Neural cell (in vitro differentiated cells): ENCODE measurements around the gene SUMO1. TPM values are rescaled to one million over a fixed set of nuclear protein-coding genes. Genes with fewer than 3 reads are reported as not detected.

Source experiments
- H2AFZ ChIP-seq: fragments of 200-600, 300-800 bp; sonication (generic), shearing (Covaris generic); 2 replicates; pipeline ENCODE4 v1.6.0; 2014; ENCODE audit warnings: low read depth, mild to moderate bottlenecking, antibody characterized with exemption, low read length, moderate library complexity
- H3F3A ChIP-seq: fragments of 200-600 bp; shearing (Covaris generic); 2 replicates; pipeline ENCODE4 v1.6.1; 2016; ENCODE audit warnings: mild to moderate bottlenecking, moderate library complexity, mixed read lengths, antibody characterized with exemption, low read length; ENCODE audit not compliant: insufficient read depth, poor library complexity, severe bottlenecking
- H3K27ac ChIP-seq: fragments of 200-600, 300-800 bp; sonication (generic), shearing (Covaris generic); 2 replicates; pipeline ENCODE4 v1.5.1; 2014; ENCODE audit warnings: mild to moderate bottlenecking, low read length, moderate library complexity
- H3K27me3 ChIP-seq: fragments of 300-800, 200-600 bp; sonication (generic), shearing (Covaris generic); 2 replicates; pipeline ENCODE4 v1.6.0; 2014; ENCODE audit warnings: mild to moderate bottlenecking, low read depth, low read length, moderate library complexity; ENCODE audit not compliant: insufficient read depth
- H3K36me3 ChIP-seq: fragments of 300-800, 200-600 bp; sonication (generic), shearing (Covaris generic); 2 replicates; pipeline ENCODE4 v1.5.1; 2014; ENCODE audit warnings: mild to moderate bottlenecking, antibody characterized with exemption, low read length, moderate library complexity; ENCODE audit not compliant: insufficient read depth
- H3K4me2 ChIP-seq: fragments of 300-800, 200-600 bp; sonication (generic), shearing (Covaris generic); 2 replicates; pipeline ENCODE4 v1.6.0; 2014; ENCODE audit warnings: mild to moderate bottlenecking, low read length
- H3K4me3 ChIP-seq: fragments of 300-800, 200-600 bp; sonication (generic), shearing (Covaris generic); 2 replicates; pipeline ENCODE4 v1.5.1; 2014; ENCODE audit warnings: mild to moderate bottlenecking, low read length, moderate library complexity
- H3K79me2 ChIP-seq: fragments of 200-600 bp; shearing (Covaris generic); replicated peaks from 2 replicates; pipeline ENCODE4 v1.6.0; 2014; ENCODE audit warnings: mild to moderate bottlenecking, low read length, moderate library complexity; ENCODE audit not compliant: insufficient read depth
- H3K9ac ChIP-seq: fragments of 300-800, 200-600 bp; sonication (generic), shearing (Covaris generic); 2 replicates; pipeline ENCODE4 v1.6.1; 2016; ENCODE audit warnings: mild to moderate bottlenecking, low read length, mixed read lengths
- H3K9me2 ChIP-seq: fragments of 200-600 bp; shearing (Covaris generic); 2 replicates; pipeline ENCODE4 v1.6.1; 2016; ENCODE audit warnings: mild to moderate bottlenecking, low read length, mixed read lengths; ENCODE audit not compliant: insufficient read depth
- H3K9me3 ChIP-seq: fragments of 200-600, 300-800 bp; sonication (generic), shearing (Covaris generic); 2 replicates; pipeline ENCODE4 v1.6.1; 2016; ENCODE audit warnings: mild to moderate bottlenecking, mixed run types, low read length, moderate library complexity, mixed read lengths
- H4K20me1 ChIP-seq: fragments of 200-600 bp; shearing (Covaris generic); 2 replicates; pipeline ENCODE4 v1.6.1; 2016; ENCODE audit warnings: mild to moderate bottlenecking, mixed run types; ENCODE audit not compliant: insufficient read depth
- CTCF ChIP-seq: fragments of 450-650 bp; IDR thresholded peaks from 2 replicates; pipeline ENCODE4 v1.5.1; 2014; ENCODE audit warnings: antibody characterized with exemption, mild to moderate bottlenecking, moderate library complexity; ENCODE audit not compliant: poor library complexity, severe bottlenecking
- EP300 ChIP-seq: fragments of 450-650 bp; conservative IDR thresholded peaks from 2 replicates; pipeline ENCODE4 v1.6.1; 2014; ENCODE audit warnings: antibody characterized with exemption, mild to moderate bottlenecking, moderate library complexity; ENCODE audit not compliant: poor library complexity, severe bottlenecking
- EZH2 ChIP-seq: fragments of 200-600, 300-800 bp; shearing (Covaris generic), sonication (generic); IDR thresholded peaks from 2 replicates; pipeline ENCODE4 v1.6.1; 2014; ENCODE audit warnings: antibody characterized with exemption, low read length, borderline replicate concordance, mild to moderate bottlenecking; ENCODE audit not compliant: insufficient read depth, poor library complexity, severe bottlenecking
- MXI1 ChIP-seq: fragments of 450-650 bp; conservative IDR thresholded peaks from 2 replicates; pipeline ENCODE4 v1.6.1; 2014; ENCODE audit warnings: antibody characterized with exemption, mild to moderate bottlenecking; ENCODE audit not compliant: poor library complexity, severe bottlenecking
- POLR2AphosphoS5 ChIP-seq: IDR thresholded peaks from 2 replicates; pipeline ENCODE4 v1.6.1; 2012
- RAD21 ChIP-seq: fragments of 450-650 bp; conservative IDR thresholded peaks from 2 replicates; pipeline ENCODE4 v1.6.1; 2014; ENCODE audit warnings: antibody characterized with exemption, mild to moderate bottlenecking, moderate library complexity
- REST ChIP-seq: IDR thresholded peaks from 2 replicates; pipeline ENCODE4 v1.6.1; 2012; ENCODE audit warnings: borderline replicate concordance
- SMC3 ChIP-seq: fragments of 450-650 bp; conservative IDR thresholded peaks from 2 replicates; pipeline ENCODE4 v1.6.1; 2014; ENCODE audit warnings: antibody characterized with exemption, mild to moderate bottlenecking, moderate library complexity; ENCODE audit not compliant: poor library complexity
- TAF1 ChIP-seq: IDR thresholded peaks from 2 replicates; pipeline ENCODE4 v1.6.1; 2012; ENCODE audit warnings: low read depth
- polyA plus RNA-seq: library from polyadenylated mRNA; depleted of rRNA; stranded (reverse); fragments of >200 nt; gene quantifications from 2 replicates; pipeline ENCODE4 v1.2.3, GENCODE V29; 2014

SUMO1 gene
- polyA plus RNA-seq, 1 donor from 2014 or later = 365 TPM

- H3K4me2 ChIP-seq = no peak overlapping the region
- no peak overlapping the region for H2AFZ ChIP-seq
- H3K4me3 ChIP-seq = no peak overlapping the region
- H3K9me2 ChIP-seq = no peaks in the 10 kb centered on the region
- no peaks in the 10 kb centered on the region for H3K79me2 ChIP-seq
- TF ChIP-seq RAD21 (no peak), CTCF (no peak)
- no peaks in the 10 kb centered on the region for H3K9me3 ChIP-seq
- no peaks in the 10 kb centered on the region for H4K20me1 ChIP-seq
- no peaks in the 10 kb centered on the region for H3F3A ChIP-seq
- H3K27ac ChIP-seq = no peak overlapping the region
- no peak overlapping the region for H3K9ac ChIP-seq
- no peaks in the 10 kb centered on the region for H3K27me3 ChIP-seq
- H3K36me3 ChIP-seq = no peaks in the 10 kb centered on the region
Observed at GRCh38 chr2:202193305-202193704, 45.1 kb downstream of the SUMO1 start.

- Histone ChIP-seq H3K9ac (no peak overlapping the region), H3F3A (no peaks in the 10 kb centered on the region), H3K27me3 (no peaks in the 10 kb centered on the region), H2AFZ (no peak overlapping the region), H3K9me3 (no peaks in the 10 kb centered on the region), H3K4me3 (no peak overlapping the region), H3K9me2 (no peaks in the 10 kb centered on the region), H3K27ac (no peak overlapping the region), H3K4me2 (no peak overlapping the region), H3K79me2 (no peaks in the 10 kb centered on the region), H4K20me1 (no peaks in the 10 kb centered on the region), H3K36me3 (no peaks in the 10 kb centered on the region)
- no peak for TF ChIP-seq SMC3
- TF ChIP-seq POLR2AphosphoS5 = no peak
- TF ChIP-seq EZH2 = no peak
- TF ChIP-seq MXI1 = no peak
- no peak for TF ChIP-seq TAF1
- TF ChIP-seq CTCF = no peak
- TF ChIP-seq EP300 = no peak
- TF ChIP-seq RAD21 = no peak
- no peak for TF ChIP-seq REST
Observed at GRCh38 chr2:202187570-202187969, 50.8 kb downstream of the SUMO1 start.
